OCI-LY7 (cell line): Measurements from ENCODE around the gene NDUFC2. TPM values are rescaled to one million over a fixed set of nuclear protein-coding genes. Genes with fewer than 3 reads are reported as not detected.

Source experiments
- BruUV-seq: library from RNA; stranded (reverse); fragments of 400-500 nt; replicated peaks from 2 replicates; lab custom pipeline; 2021; lab: Mats Ljungman, UMichigan
- CTCF ChIA-PET: fragments of 300-600 bp; sonication (Branson Sonifier 250); formaldehyde crosslinking; loops from one replicate; lab custom pipeline; 2022; ENCODE audit warnings: antibody characterized with exemption; ENCODE audit not compliant: unreplicated experiment; lab: Charles Lee
- POLR2A ChIA-PET: fragments of 300-600 bp; sonication (Branson Sonifier 250); formaldehyde crosslinking; loops from one replicate; lab custom pipeline; 2022; ENCODE audit warnings: antibody characterized with exemption; lab: Charles Lee
- DNase-seq: peaks from one replicate; pipeline ENCODE4 v3.0.0-alpha.2; 2015; ENCODE audit warnings: low spot score
- H2AFZ ChIP-seq: fragments of 200-600 bp; sonication (generic), shearing (Covaris generic); 2 replicates; pipeline ENCODE4 v1.6.1; 2014; ENCODE audit warnings: mild to moderate bottlenecking, antibody characterized with exemption, low read length, moderate library complexity
- H3K27ac ChIP-seq: fragments of 200-600 bp; sonication (generic); 2 replicates; pipeline ENCODE4 v1.5.1; 2014; ENCODE audit warnings: mixed run types, low read depth, mild to moderate bottlenecking, moderate library complexity, low read length, inconsistent platforms; ENCODE audit not compliant: poor library complexity, severe bottlenecking
- H3K36me3 ChIP-seq: fragments of 200-600 bp; sonication (generic); 2 replicates; pipeline ENCODE4 v1.6.1; 2014; ENCODE audit warnings: mild to moderate bottlenecking, antibody characterized with exemption, low read length, moderate library complexity, mixed read lengths; ENCODE audit not compliant: insufficient read depth
- H3K4me1 ChIP-seq: fragments of 200-600 bp; sonication (generic); 2 replicates; pipeline ENCODE4 v1.5.1; 2014; ENCODE audit warnings: mild to moderate bottlenecking, low read length; ENCODE audit not compliant: insufficient read depth, poor library complexity, severe bottlenecking
- H3K4me2 ChIP-seq: fragments of 200-600 bp; sonication (generic); 2 replicates; pipeline ENCODE4 v1.6.1; 2014; ENCODE audit warnings: mild to moderate bottlenecking, low read length
- H3K4me3 ChIP-seq: fragments of 200-600 bp; sonication (generic); 2 replicates; pipeline ENCODE4 v1.5.1; 2014; ENCODE audit warnings: mild to moderate bottlenecking, low read depth, low read length; ENCODE audit not compliant: poor library complexity, severe bottlenecking
- H3K79me2 ChIP-seq: fragments of 200-600 bp; sonication (generic); 2 replicates; pipeline ENCODE4 v1.6.1; 2016; ENCODE audit warnings: low read depth, mild to moderate bottlenecking, low read length, moderate library complexity, mixed read lengths; ENCODE audit not compliant: insufficient read depth
- H3K9me2 ChIP-seq: fragments of 200-600 bp; sonication (generic); 2 replicates; pipeline ENCODE4 v1.6.1; 2016; ENCODE audit warnings: mild to moderate bottlenecking, low read length, mixed read lengths; ENCODE audit not compliant: insufficient read depth
- H3K9me3 ChIP-seq: fragments of 200-600 bp; sonication (generic); 2 replicates; pipeline ENCODE4 v1.6.1; 2014; ENCODE audit warnings: mild to moderate bottlenecking, mixed run types, low read length, mixed read lengths
- H4K20me1 ChIP-seq: fragments of 200-600 bp; sonication (generic); 2 replicates; pipeline ENCODE4 v1.6.1; 2014; ENCODE audit warnings: mild to moderate bottlenecking, antibody characterized with exemption, low read length, moderate library complexity, mixed read lengths; ENCODE audit not compliant: insufficient read depth
- EZH2phosphoT487 ChIP-seq: fragments of 200-600 bp; sonication (generic); IDR thresholded peaks from 2 replicates; pipeline ENCODE4 v1.6.1; 2018; ENCODE audit warnings: low read depth, borderline replicate concordance, mild to moderate bottlenecking, mixed run types, antibody characterized with exemption, low read length, moderate library complexity, mixed read lengths
- intact Hi-C: fragments of 100-400 bp; cut with micrococcal nuclease; formaldehyde crosslinking; loops from one replicate; pipeline ENCODE4 v1.10.0; 2022; ENCODE audit not compliant: unreplicated experiment
- total RNA-seq, 2 experiments: library from RNA; depleted of rRNA in 1 of 2; stranded (reverse); fragments of >200 nt in 1 of 2; shearing (Covaris generic) in 1 of 2; gene quantifications; 2 replicates each; pipeline ENCODE4 v1.2.3, GENCODE V29; 2014 to 2022
- TF ChIP-seq, protein P1 (sequence below): fragments of 200-600 bp; sonication (generic); conservative IDR thresholded peaks from 2 replicates; pipeline ENCODE4 v1.5.1; 2014; ENCODE audit warnings: mild to moderate bottlenecking, antibody characterized with exemption, low read length, moderate library complexity, mixed read lengths

NDUFC2 gene
- total RNA-seq, 2 experiments from 2014 or later, result 53.3 to 95.7 TPM

DNA sequence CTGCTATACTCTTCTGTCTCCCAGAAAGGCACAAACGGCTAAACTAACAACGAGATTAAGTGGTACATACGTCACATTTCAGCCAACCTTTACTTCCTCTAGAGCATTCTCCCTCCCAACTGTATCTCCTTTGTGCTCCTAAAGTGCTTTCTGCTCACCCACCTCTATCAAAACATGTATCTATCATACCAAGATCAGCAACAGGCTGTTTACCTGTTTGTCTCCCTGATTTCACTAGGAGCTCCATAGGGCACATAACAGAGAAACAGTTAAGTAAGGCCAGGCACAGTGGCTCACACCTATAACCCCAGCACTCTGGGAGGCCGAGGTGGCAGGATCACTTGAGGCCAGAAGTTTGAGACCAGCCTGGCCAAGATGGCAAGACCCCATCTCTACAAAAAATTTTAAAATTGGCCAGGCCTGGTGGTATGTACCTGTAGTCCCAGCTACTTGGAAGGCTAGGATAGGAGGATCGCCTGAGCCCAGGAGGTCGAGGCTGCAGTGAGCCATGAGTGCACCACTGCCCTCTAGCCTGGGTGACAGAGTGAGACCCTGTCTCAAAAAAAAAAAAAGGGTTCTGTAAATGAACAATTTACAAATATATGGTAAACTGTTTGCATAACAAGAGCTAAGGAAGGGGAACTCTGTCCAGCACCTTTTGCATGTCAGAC lies 2.8 kb downstream of the NDUFC2 start:
- POLR2A ChIA-PET, result interaction anchor here (1.3 kb wide), 1 partner anchor 82 kb away, joined by 3 read pairs; the partner anchor contains the start of gene INTS4
- Histone ChIP-seq H3K4me2 (no peak overlapping the region), H3K9me2 (no peaks in the 10 kb centered on the region), H2AFZ (no peak overlapping the region), H3K27ac (no peak overlapping the region), H4K20me1 (no peaks in the 10 kb centered on the region), H3K36me3 (0 out of 2 replicates have a peak, but pooled peaks cover 10% of the 10 kb centered on the region), H3K4me3 (no peak overlapping the region), H3K79me2 (peaks cover 38% of the 10 kb centered on the region), H3K9me3 (no peaks in the 10 kb centered on the region), H3K4me1 (peaks cover 10% of the 10 kb centered on the region)
- intact Hi-C loops, result no loop called here
- no TSS peak for BruUV-seq
- CTCF ChIA-PET, result no interaction called here
- no peak for DNase-seq
- TF ChIP-seq EZH2phosphoT487, result no peak
- TF ChIP-seq, protein P1, sequence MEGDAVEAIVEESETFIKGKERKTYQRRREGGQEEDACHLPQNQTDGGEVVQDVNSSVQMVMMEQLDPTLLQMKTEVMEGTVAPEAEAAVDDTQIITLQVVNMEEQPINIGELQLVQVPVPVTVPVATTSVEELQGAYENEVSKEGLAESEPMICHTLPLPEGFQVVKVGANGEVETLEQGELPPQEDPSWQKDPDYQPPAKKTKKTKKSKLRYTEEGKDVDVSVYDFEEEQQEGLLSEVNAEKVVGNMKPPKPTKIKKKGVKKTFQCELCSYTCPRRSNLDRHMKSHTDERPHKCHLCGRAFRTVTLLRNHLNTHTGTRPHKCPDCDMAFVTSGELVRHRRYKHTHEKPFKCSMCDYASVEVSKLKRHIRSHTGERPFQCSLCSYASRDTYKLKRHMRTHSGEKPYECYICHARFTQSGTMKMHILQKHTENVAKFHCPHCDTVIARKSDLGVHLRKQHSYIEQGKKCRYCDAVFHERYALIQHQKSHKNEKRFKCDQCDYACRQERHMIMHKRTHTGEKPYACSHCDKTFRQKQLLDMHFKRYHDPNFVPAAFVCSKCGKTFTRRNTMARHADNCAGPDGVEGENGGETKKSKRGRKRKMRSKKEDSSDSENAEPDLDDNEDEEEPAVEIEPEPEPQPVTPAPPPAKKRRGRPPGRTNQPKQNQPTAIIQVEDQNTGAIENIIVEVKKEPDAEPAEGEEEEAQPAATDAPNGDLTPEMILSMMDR, result no peak

- CTCF ChIA-PET, result no interaction called here
- BruUV-seq, result no TSS peak
Measured at GRCh38 chr11:78074756-78075155, 4.9 kb downstream of the NDUFC2 start.

GRCh38 chr11:78072455-78072854 lies 7.2 kb downstream of the NDUFC2 start:
- Histone ChIP-seq H3K27ac (no peak overlapping the region), H4K20me1 (no peaks in the 10 kb centered on the region), H2AFZ (no peak overlapping the region), H3K79me2 (peaks cover 17% of the 10 kb centered on the region; the same call in 1 of the 2 replicates), H3K4me3 (no peak overlapping the region), H3K36me3 (peaks cover 28% of the 10 kb centered on the region), H3K4me2 (no peak overlapping the region), H3K9me3 (no peaks in the 10 kb centered on the region), H3K4me1 (no peaks in the 10 kb centered on the region), H3K9me2 (no peaks in the 10 kb centered on the region)
- intact Hi-C loops, result no loop called here
- ChIA-PET CTCF (no interaction called here), POLR2A (no interaction called here)
- BruUV-seq, result no TSS peak
- TF ChIP-seq, protein P1, result no peak
- TF ChIP-seq EZH2phosphoT487, result no peak
- DNase-seq, result no peak

More at GRCh38 chr11:78074756-78075155, 4.9 kb downstream of the NDUFC2 start:
- no peaks in the 10 kb centered on the region for H3K9me3 ChIP-seq
- no peak overlapping the region for H3K4me2 ChIP-seq
- POLR2A ChIA-PET, result no interaction called here
- H2AFZ ChIP-seq, result no peak overlapping the region
- H3K79me2 ChIP-seq, result peaks cover 38% of the 10 kb centered on the region
- DNase-seq, result no peak
- H3K4me1 ChIP-seq, result peaks cover 6% of the 10 kb centered on the region
- TF ChIP-seq, protein P1, result no peak
- no peak overlapping the region for H3K4me3 ChIP-seq
- H4K20me1 ChIP-seq, result no peaks in the 10 kb centered on the region
- no peaks in the 10 kb centered on the region for H3K9me2 ChIP-seq
- H3K36me3 ChIP-seq, result 0 out of 2 replicates have a peak, but pooled peaks cover 12% of the 10 kb centered on the region
- no peak overlapping the region for H3K27ac ChIP-seq
- intact Hi-C loops, result no loop called here
